Stimulated activated CD4-positive, alpha-beta T cell treated with anti-CD3 and anti-CD28 coated beads, Interleukin-15, amount 100 ng/mL, for 48 hours (primary cell): ENCODE results near the gene SERPINB10.

Source experiments
- DNase-seq, 2 donors: peaks; one replicate each; pipeline ENCODE4 v3.0.0-alpha.2; 2020; ENCODE audit warnings: low read depth in 2 of 2

Gene SERPINB10

DNA sequence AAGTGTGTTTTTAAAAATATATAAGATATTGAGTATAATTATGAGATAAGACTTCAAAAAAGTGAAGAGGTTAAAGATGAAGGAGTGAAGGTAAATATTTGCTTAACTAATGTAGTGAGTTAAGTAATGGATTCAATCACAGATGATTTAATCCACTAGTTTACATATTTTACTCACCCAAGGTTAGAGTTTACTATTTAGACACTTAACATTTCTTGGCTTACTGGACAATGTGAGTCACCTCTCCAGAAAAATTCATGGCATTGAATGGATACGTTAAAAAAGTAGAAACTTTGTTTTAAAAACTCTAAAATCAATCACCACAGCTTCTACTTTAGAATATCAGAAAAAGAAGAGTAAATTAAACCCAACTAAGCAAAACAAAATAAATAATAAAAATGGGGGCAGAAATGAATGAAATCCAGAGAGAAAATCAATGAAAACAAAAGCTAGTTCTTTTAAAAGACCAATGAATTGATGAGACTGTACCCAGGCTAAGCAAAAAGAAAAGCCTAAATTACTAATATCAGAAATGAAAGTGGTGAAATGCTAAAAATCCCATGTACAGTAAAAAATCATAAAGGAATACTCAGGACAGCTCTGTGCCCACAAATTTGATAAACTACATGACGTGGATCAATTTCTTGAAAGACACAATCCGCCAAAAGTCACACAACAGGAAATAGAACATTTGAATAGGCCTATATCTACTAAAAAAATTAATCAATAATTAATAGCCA lies 39.5 kb downstream of the SERPINB10 start:
- no peak for DNase-seq

DNA sequence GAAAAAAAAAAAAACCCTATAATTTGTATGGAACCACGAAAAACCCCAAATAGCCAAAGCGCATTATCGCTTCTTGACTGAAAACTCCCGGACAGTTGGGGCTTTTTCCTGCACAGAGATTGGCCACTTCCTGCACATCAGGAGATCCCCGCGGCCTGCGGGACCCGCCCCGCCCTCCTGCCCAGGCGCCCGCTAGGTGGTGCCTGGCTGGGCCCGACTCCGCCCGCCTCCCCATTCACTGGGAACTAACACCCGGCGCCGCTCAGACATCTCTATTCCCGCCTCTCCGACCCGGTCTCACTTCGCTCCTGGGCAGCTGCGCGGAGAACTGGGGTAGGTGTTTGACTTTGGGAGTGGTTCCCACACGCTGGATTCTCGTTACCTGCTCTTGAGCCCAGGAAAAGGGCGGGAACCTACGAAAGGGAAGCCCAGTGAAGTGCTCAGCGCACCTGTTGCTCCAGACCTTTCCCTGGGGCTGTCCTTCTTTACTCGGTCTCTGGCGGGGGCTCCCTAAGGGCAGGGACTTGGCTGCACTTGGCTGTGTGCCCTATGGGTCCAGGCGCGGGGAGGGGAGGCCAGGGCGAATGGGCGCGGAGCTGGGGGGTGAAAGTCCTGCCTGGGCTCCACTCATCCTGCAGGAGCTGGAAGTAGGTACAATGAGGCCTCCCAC lies 41.4 kb downstream of the SERPINB10 start, which contains the start of gene HMSD:
Gene HMSD (plus strand): TSS at position 234 of the 670 bp plus-strand sequence. CDS start 4,155 bp downstream, outside the sequence.
- peak; percentile 36 to 45 for DNase-seq

DNA sequence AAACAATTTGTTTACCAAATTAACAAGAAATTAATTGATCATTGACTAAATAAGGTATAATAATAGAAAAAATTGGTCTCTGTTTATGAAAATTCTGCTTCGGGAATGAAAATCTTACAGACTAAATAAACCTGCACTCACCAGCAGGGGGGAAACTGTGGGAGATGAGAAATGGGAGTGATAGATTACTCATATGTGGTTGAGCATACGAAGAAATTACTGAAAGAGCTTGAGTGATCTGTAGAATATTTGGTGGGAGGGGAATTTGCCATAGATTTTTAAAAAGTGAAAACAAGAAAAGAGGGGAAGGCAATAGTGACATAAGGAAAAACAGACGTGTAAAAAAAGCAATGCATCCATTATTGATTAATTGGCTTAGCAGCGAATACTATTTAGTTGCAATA lies 43.5 kb downstream of the SERPINB10 start:
- no peak for DNase-seq

DNA sequence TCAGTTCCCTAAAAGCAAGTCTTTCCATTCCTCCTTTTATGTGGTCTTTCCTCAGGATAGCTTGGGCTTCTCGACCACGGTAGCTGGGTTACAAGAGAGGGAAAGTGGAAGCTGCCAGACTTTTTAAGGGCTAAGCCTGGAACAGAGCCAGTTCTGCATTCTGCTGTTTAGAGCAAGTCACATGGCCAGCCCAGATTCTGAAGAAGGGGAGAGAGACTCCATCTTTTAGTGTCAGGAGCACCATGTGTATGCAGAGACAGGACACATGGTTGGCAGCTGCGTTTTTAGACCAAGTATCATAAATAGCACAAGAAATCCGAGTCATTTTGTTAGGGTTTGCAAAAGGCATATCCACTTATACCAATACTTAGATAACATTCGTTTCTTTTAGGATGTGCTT lies 46.1 kb downstream of the SERPINB10 start:
- no peak for DNase-seq

DNA sequence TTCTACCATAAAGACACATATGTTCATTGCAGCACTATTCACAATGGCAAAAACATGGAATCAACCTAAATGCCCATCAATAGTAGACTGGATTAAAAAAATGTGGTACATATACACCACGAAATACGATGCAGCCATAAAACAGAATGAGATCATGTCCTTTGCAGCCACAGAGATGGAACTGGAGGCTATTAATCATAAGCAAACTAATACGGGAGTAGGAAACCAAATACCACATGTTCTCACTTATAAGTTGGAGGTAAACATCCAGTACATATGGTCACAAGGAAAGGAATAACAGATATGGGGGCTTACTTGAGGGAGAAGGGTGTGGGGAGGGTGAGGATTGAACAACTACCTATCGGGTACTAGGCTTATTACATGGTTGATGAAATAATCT lies 49.0 kb downstream of the SERPINB10 start:
- DNase-seq: no peak

DNA sequence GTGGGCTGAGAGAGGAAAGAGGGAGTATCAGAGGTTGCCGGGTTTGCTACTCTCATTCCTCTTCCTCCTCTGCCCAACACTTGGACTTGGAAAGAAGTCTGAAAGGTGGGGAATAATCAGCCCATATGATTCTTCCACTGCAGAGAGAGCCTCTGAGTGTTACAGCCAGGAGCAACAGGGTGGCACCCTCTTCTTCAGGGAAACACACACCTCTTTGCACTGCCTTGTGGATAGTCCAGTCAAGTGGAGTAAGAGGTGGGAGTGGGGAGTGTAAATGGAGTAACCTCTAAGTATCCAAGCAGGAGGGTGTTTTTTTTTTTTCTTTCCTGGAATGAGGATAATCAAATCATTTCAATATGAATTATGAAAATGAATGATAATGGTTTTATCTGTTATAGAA lies 53.1 kb downstream of the SERPINB10 start:
- DNase-seq: no peak

DNA sequence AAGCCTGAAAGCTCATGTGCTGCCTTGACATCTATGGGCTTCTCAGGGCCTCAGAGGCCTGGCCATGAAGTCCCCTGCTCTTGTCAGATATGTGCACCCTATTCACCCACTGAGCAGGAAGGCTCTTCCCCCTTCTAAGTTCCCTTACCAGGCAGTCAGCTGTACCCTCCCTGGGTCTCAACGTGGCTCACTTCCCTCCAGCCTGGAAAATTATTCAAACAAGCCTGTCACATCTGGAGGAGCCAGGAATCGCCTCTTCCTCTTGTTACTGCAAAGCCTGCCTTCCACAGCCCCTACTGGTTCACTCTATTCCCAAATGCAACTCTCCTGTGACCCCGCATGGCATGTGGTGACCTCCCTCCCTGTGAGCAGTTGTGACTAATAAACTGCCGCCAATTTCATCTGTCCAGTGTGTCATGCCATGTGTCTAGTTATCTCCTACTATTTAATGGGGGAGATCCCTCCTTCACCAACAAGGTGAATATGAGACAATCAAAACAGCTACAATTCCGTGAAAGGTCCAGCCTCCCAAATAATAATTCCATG lies 53.8 kb downstream of the SERPINB10 start:
- no peak for DNase-seq

DNA sequence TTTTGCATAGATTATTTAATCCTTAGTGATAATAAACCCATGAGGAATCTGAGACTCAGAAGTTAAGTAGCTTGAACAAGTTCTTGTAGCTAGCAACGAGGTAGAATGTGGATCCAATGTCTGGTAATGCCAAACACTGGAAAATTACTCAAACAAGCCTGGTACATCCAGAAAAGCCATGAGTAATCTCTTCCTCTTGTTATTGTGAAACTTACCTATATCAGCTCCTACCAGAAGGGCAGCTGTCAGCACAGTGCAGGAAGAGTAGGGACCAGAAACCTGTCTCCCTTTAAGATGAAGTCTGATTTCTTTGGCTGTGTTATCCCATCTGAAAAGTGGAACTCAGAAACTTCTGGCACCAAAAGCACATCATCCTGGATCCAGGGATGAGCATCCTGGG lies 54.4 kb downstream of the SERPINB10 start:
- DNase-seq: no peak

DNA sequence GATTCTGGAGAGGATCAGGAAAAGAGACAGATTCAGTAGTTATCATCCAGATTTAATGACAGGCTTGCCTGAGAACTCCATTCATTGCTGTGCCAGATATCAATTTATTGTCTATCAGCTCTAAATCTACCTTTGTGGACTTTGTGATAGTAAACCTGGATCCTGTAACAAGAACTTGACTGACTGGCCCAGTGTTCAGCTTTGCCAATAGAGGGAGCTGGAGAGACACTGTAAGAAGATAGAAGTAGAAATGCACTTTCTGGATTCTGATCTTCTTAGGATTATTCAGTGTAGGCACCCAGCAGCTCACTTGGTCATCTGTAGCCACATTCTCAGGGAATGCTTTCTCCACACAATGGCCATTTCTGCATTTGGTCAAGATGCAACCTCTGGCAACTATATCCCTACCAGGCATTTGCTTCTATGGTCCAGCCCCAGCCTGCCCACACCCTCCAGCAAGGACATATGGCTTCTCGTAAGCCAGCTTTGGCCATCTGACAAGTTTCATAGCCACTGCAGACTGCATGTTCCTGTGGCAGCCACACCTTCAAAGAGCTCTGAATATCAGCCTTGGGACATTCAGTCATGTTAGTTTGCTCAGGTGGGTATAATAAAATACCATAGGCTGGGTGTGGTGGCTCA lies 56.0 kb downstream of the SERPINB10 start:
- peak; percentile 25 to 29 for DNase-seq

DNA sequence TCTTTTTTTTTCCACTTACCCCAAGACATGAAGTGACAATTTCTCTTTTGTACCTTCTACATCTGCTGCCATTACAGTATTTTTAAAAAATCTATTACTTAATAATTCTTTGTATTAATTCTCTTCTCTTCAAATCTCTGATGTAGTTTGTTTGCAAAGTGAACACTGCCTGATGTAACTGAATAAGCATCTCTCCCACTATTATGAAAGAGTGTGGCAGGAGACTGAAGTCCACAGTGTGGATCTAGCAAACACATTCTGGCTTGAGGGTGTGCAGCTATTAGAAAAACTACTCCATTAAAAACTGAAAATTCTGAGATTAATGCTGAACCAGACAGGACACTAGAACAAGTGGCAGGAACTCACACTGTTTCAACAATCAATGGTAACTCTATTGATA lies 57.1 kb downstream of the SERPINB10 start:
- no peak for DNase-seq

DNA sequence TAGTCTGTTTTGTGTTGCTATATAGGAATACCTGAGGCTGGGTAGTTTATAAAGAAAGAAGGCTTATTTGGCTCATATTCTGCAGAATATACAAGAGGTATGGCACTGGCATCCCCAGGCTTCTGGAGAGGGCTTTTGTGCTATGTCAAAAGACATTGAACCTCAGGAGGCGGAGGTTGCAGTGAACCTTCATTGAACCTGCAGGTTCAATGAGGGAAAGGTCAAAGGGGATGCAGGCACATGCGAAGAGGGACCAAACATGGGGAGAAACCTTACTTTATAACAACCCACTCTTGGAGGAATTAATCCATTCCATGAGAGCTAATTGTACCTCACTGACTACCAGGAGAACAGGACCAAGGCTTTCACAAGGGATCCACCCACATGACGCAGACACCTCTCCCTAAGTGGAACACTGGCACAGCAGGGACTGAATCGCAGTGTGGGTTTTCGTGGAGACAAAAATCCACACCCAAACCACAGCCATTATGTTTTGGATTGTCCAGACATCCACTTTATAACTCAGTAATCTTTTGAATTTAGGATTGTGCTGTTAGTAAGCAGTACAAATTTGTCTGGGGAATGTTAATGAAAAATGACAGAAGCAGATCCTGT lies 58.1 kb downstream of the SERPINB10 start:
- DNase-seq: no peak

DNA sequence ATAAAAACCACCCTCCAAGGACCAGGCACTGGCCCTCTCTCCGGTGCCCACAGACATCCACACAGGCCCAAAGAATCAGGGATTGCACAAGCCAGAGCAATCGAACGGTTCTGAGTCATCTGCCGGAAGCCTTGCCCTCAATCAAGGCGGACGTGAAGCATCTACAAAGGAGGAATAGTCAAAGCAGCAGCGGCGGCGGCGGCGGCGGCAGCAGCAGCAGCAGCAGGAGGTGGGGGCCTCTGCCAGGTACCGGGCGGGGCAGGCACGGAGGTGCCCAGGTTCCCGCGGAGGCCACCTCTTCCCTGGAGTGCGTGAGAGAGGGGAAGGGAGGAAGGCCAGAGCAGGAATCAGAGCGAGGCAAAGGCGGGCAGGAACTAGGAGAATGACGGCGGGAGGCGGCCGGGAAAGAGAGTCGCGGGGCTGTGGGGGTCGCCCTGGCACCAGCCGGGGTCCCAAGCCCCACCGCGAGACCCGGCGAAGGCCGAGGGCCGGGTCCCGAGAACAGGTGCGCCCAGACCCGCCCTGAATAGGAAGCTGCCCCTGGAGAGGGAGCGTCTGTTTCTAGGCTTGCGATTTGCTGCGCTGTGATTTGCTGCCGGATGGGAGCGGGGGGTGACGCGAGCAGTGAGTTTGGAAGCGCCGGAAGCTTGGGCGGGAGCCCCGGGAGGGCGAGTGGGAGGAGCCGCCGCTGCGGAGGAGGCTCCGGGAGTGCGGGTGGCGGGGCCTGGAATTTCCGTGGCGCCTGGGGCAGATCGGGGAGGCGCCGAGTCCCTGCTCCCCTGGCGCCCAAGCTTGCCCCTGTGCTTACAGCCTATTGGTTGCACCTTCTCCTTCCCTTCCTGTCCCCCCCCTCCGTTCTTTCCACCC lies 62.4 kb downstream of the SERPINB10 start, which contains the start of gene SERPINB8:
Gene SERPINB8 (plus strand): TSS at position 140 of the 867 bp plus-strand sequence. CDS start 8,228 bp downstream, outside the sequence.
- peak; percentile 69 to 74 for DNase-seq

DNA sequence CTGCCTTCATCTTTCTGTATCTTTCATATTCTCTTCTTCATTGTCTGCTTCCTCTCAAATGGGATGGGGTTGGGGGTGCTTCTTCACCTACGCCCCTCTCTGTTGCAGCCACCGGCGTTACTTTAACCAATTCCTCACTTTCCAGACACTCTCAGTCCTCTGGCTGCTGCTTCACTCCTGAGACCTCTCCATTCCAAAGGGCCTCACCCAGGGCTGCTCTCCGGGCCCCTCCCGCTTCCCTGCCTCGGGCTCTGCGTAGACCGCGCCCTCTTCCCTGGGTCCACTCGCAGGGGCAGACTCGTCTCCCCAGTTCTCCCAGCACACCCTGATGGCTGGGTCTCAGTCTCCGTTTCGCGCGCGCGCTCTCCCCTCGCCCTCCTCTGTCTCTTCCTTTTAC lies 63.0 kb downstream of the SERPINB10 start:
- DNase-seq: no peak

DNA sequence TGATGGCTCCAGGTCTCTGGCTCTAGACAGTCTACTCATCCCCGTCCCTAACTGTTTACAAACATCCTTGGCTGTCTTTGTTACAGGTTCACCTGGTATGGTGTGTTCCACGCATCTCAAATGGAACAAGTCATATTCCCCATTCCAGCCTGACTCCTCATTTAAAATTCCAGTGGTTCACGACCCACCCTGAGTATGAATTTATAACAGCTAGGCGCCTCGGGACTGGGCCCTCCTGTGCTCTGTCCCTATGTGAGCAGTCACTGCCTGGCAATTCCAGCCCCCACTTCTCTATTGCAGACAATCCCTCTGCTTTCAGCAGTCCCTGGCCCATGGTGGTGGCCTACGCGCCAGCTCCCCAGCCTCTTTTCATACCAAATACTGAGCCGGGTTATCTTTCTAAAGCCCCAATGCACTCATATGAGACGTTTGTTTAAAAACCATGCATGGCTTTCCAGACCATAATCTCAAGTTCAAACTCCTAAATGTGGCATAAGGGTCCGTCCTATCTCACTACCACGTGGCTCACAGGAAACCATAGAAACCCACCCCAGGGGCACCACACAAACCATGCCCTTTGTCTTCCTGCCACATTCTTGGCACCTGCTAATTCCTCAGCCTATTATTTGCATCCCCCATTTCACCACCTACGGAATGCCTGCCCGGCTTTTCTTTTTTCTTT lies 63.7 kb downstream of the SERPINB10 start:
- no peak for DNase-seq

DNA sequence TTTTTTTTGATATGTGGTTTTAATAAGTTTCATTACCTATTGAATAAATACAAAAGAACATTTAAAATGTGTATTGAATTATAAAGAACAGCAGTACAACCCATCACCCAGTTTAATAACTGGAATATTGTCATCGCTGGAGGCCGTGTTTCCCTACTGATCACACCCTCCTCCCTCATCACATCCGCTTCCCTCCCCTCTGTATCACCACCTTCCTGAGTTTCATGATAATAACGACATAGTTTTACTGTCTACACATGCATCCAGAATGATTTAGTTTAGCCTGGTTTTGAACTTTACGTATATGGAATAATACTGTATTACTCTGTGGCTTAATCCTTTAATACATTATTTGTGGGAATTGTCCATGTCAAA lies 64.2 kb downstream of the SERPINB10 start:
- DNase-seq: no peak

DNA sequence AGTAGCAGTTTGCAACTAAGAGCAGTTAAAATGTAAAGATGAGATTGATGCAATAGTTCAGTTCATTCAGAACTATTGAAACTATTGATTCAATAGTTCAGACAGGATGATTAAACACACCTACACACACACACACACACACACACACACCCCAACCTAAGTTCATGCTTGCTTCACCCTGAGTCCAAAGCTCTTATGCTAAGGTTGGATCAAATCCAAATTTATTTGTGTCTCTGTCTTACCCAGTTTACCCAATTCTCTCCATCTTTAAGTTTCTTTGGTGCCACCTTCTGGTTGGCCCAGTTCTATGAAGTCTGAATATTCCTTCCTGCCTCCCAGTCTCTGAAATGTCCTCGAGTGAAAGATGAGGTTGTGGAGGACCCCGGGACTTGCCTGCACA lies 67.2 kb downstream of the SERPINB10 start:
- DNase-seq: no peak

DNA sequence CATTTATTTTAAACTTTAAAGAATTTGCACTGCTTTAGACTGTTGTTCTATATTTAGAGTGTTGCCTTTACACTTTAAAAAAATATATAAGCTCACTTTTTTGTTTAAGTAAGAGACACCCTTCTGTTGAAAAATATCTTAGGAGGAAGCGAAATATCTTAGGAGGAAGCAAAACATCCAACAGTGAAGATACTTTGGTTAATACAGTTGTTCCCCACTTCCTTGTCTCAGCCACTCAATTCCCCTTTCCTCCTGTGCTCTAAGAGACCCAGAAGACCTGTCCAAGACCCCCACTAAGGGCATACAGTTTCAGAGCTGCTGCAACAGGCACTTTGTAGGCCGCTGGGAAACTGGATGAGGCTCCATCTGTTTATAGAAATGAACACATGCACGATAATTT lies 67.9 kb downstream of the SERPINB10 start:
- no peak for DNase-seq

DNA sequence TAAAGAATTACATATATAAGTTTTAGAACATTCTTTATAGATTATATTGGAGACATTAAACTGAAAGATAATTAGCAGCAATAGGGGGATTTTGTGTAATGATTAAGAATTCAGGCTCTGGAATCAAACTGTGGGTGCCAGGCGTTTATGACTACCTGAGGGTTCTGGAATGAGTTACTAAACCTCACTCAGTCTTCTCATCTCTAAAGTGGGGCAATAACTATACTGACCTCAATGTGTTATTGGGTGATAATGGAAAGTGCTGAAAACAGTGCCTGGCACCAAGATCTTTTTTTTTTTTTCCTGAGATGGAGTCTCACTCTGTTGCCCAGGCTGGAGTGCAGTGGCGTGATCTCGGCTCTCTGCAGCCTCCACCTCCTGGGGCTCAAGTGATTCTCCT lies 69.3 kb downstream of the SERPINB10 start:
- no peak for DNase-seq

DNA sequence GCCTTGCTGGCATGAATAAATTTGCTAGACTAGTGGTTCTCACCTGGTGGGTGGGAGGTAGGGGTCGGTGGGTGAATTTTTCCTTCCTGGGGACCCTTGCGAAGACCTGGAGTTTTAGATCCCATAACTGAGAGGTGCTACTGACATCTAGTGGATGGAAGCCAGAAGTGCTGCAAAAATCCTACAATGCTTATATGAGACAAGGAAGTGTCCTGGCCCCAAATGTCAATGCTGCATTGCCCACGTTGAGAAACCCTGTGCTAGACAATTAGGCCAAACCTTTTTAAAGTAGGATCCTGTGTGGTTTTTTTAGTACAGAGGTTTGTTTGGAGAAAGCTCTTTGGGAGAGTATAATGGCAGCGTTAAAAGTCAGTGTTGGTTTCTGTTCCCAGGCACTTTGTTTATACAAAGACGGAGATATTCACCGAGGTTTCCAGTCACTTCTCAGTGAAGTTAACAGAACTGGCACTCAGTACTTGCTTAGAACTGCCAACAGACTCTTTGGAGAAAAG lies 71.7 kb downstream of the SERPINB10 start:
- peak in 1 of 2 donors; percentile 18 for DNase-seq

DNA sequence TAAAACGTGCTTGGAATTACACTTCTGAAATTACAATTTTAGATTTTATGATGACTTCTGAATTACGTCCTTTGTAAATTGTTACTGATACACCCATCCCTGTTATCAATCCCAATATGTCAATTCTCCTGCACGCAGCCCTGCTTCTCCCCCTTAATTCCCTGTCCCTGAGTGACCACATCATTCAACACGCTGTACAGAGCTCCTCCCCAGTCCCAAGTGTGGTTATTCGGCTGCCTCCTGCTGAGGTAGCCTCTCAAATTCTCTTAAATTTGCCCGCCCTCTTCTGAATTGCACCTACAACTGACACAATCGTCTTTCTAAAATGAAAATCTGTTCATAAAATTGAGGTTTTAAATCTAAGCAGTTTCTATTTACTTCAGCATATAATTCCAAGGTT lies 72.3 kb downstream of the SERPINB10 start:
- DNase-seq: no peak
